ENCODE measurements around the gene NMT2.

NMT2 gene

DNA sequence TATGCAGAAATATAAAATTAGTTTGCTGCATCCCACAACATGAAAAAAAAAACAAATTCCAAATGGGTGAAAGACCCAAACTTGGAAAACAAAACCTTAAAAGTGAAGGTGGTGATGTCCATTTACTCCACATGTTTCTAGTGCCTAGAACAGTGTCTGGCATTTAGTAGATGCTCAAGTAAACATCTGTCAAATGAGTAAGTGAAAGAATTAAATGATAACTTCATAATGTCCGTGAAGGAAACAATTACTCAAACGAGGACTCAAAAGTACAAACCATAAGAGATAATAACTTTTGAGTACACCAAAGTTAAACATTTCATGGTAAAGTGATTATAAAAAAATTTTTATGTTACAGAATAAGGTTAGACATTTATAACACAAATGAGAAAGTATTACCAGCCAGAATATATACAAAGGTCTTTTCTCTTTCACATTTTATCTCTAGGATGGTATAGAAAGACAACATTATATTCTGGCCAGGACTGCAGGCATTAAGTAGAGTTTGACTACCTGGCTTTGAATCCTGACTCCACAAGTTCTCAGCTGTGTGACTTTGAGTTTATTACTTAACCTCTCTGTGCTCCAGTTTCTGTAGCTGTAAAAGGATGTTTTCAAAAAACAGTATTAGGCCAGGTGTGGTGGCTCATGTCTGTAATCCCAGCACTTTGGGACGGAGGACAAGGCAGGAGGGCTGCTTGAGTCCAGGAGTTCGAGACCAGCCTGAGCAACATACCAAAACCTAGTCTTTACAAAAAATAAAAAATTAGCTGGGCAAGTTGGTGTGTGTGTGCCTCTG lies 20.7 kb downstream of the NMT2 start:
- TF ChIP-seq, protein P1, sequence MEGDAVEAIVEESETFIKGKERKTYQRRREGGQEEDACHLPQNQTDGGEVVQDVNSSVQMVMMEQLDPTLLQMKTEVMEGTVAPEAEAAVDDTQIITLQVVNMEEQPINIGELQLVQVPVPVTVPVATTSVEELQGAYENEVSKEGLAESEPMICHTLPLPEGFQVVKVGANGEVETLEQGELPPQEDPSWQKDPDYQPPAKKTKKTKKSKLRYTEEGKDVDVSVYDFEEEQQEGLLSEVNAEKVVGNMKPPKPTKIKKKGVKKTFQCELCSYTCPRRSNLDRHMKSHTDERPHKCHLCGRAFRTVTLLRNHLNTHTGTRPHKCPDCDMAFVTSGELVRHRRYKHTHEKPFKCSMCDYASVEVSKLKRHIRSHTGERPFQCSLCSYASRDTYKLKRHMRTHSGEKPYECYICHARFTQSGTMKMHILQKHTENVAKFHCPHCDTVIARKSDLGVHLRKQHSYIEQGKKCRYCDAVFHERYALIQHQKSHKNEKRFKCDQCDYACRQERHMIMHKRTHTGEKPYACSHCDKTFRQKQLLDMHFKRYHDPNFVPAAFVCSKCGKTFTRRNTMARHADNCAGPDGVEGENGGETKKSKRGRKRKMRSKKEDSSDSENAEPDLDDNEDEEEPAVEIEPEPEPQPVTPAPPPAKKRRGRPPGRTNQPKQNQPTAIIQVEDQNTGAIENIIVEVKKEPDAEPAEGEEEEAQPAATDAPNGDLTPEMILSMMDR (IDR thresholded peaks at IDR 0.05), result no peak

DNA sequence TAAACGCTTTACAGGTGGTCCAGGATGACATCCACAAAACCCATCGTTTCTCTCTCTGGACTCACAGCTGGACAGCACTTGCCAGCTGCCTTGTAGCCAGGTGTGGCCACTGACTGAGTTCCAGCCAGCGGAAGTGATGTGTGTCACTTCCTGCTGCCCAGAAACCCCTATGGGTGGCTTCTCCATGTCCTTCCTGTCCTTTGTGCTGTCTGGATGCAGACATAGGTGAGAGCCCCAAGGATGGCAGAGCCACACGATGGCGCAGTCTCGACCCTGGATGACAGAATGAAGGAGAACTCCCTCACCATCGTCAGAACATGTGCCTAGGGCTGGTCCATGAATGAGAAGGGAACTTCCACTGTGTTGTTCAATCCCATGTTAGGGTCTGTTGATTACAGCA lies 22.1 kb downstream of the NMT2 start:
- TF ChIP-seq, protein P1 (IDR thresholded peaks at IDR 0.05), result no peak

DNA sequence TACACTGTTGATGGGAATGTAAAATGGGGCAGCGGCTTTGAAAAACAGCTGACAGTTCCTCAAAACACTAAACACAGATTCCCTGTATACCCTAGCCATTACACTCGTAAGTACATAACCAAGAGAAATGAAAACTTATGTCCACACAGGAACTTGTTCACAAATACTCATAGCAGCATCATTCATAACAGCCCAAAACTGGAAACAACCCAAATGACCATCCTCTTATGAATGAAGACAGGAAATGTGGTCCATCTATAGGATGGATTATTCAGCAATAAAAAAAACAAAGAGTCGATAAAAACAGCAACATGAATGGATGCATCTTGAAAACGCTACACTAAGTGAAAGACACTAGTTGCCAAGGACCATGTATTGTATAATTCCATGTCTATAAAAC lies 23.7 kb downstream of the NMT2 start:
- TF ChIP-seq, protein P1 (IDR thresholded peaks at IDR 0.05), result no peak

DNA sequence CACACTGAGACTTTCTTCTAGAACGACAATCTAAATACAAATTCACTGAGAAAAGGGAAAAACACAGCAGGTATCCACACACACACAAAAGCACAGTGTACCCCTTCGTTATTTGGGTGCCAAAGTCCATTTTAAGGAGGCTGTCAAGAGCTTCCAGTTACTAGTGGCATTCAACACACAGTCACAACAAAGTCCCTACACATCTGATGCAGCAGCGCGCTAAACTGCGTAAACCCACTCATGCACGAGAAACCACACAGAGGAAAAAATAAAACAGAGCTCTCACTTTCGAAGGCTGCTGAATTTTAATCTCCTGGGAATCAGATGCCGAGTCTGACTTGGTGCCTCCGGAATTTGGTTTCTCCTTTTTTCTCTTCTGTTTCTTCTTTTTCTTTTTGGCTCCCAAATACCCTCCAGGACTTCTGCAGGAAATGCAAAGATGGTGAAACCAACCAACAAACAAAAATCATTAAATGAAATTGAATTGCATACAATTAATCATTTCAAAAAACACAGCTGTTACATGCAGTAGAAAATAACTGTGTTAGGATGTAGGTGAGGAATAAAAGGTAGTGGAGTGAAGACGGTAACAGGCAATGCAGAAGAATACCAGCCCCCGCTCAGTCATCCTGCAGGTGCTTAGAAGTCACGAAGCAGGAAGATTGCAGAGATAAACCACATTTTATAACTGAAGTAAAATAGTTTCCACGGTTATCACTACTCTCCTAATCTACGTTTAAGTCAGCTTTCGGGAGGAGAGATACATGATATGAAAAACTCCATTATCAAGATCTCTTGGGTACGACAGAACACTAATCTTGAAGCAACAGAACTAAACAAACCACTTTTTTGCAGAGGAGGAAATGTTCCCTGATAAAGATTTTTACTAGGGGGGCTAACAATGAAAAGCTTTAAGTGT lies 27.1 kb downstream of the NMT2 start:
- TF ChIP-seq, protein P1 (IDR thresholded peaks at IDR 0.05), result no peak

DNA sequence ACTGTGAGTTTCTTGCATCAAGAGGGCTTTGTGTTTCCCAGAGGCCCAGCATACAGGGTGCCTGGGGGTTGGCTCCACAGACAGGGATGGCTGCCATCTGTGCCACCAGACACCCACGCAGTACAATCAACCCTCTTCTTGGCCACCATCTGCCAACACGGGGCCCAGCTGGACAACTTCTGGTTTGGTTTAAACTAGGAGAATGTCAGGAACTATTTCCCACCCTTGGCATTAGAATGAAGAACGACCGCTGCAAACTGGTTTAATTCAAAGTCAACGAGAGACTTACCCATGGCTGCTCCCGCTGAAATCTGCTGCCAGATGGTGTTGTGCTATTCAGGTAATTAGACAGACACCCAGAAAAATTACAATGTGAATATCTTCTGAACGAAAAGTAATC lies 27.8 kb downstream of the NMT2 start:
- TF ChIP-seq, protein P1 (IDR thresholded peaks at IDR 0.05), result no peak

DNA sequence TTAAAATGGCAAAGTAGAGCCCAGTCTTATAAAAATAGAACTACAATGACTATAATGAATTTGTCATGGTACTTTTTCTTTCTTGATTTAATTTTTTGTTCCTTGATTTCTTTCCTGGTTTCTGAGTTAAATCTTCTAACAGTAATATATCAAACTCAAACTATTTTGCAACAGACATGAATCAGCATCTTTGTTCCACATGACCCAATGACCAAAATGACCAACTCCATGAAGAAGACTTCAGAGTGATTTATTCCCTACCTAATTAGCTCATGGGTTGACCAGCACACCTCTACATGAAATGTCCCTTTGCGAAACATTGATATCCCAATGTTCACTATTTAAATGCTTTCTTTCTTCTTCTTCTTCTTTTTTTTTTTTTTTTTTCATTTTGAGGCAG lies 30.9 kb downstream of the NMT2 start:
- TF ChIP-seq, protein P1 (IDR thresholded peaks at IDR 0.05), result no peak

DNA sequence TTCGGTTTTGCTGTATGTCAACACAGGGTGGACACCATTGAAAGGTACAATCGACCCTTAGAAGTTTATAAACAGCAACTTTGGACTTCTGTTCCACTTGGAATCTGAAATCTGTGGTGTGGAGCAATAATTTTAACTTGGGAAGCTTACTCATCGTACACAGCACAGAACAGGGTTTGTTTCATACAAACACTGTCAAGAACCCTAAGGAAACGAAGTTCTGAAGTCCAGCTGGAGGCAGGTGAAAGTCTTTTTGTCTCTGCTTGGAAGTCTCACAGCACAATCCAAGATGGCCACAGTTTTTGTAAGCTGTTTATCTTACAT lies 31.5 kb downstream of the NMT2 start:
- TF ChIP-seq, protein P1 (IDR thresholded peaks at IDR 0.05), result no peak

Measured in LNCAP (cell line).